AG09319 (cell line): ENCODE data around the gene CNNM1.

Experiments
- DNase-seq: peaks from one replicate; pipeline ENCODE4 v3.0.0-alpha.2; 2010; ENCODE audit warnings: low read depth; ENCODE audit errors: extremely low read depth
- TF ChIP-seq, protein P1 (sequence below): IDR thresholded peaks from 2 replicates; pipeline ENCODE4 v1.5.1; 2011; ENCODE audit warnings: low read depth, mild to moderate bottlenecking, inconsistent platforms, low read length, moderate library complexity

CNNM1 gene

DNA sequence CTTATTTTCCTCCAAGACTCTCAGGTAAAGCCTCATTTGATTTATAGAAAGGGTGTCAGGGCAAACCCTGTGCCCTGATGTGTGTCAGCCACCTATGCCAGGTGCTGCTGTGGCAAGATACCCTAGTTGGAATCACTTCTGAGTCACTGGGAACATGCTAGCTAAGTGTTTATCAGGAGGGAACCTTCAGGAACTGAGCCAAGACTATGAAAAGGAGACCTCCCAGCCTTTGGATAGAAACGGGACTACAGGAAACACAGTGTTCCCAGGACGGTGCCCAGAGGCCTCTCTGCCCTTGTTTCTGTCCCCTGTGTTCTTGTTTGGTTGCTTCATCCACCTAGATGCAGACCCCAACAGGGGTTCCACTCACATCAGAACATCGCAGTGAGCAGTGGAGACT, 28.5 kb downstream of the CNNM1 start:
- DNase-seq: no peak
- TF ChIP-seq, protein P1, sequence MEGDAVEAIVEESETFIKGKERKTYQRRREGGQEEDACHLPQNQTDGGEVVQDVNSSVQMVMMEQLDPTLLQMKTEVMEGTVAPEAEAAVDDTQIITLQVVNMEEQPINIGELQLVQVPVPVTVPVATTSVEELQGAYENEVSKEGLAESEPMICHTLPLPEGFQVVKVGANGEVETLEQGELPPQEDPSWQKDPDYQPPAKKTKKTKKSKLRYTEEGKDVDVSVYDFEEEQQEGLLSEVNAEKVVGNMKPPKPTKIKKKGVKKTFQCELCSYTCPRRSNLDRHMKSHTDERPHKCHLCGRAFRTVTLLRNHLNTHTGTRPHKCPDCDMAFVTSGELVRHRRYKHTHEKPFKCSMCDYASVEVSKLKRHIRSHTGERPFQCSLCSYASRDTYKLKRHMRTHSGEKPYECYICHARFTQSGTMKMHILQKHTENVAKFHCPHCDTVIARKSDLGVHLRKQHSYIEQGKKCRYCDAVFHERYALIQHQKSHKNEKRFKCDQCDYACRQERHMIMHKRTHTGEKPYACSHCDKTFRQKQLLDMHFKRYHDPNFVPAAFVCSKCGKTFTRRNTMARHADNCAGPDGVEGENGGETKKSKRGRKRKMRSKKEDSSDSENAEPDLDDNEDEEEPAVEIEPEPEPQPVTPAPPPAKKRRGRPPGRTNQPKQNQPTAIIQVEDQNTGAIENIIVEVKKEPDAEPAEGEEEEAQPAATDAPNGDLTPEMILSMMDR: no peak

GRCh38 chr10:99358101-99358500, 28.9 kb downstream of the CNNM1 start:
- no peak for DNase-seq
- TF ChIP-seq, protein P1: no peak

- no peak for DNase-seq
- TF ChIP-seq, protein P1: no peak
These were observed 31.8 kb downstream of the CNNM1 start for GRCh38 chr10:99360934-99361333.

DNA sequence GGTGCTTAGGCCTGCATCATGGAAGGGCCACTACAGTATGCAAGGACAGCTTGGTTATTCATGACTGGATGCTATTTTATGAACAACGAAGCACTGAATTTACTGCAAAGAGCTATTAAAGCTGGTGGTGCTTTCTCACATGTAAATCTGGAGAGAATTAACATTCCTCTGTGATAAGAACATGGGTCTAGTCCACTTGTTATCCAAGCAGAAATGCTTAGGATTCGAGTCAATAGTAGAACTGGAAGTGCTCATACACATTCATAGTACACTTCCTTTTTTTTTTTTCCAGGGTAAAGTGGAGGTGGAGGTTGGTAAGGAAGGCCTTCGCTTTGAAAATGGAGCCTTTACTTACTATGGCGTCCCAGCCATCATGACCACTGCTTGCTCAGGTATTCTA, 35.0 kb downstream of the CNNM1 start:
- DNase-seq: peak; percentile 54
- TF ChIP-seq, protein P1: no peak

DNA sequence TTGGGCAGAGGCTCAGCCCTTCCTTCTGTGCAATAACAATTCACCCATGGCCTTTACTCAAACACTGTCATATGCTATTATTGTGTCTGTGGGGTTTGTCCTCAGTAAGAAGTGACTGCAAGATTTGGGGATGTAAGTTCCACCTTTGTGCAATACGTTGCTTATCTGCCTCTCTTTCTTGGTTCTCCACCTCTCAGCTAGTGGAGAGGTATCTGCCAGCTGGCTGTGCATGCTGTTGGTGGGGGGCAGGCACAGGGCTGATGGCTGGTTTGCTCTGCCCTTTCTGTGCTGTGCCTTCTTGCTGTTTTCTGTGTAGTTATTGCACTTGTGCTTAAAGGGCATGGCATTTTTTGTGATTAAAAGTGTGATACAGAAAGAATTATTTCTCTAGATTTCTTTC, 36.2 kb downstream of the CNNM1 start:
- TF ChIP-seq, protein P1: no peak
- no peak for DNase-seq

DNA sequence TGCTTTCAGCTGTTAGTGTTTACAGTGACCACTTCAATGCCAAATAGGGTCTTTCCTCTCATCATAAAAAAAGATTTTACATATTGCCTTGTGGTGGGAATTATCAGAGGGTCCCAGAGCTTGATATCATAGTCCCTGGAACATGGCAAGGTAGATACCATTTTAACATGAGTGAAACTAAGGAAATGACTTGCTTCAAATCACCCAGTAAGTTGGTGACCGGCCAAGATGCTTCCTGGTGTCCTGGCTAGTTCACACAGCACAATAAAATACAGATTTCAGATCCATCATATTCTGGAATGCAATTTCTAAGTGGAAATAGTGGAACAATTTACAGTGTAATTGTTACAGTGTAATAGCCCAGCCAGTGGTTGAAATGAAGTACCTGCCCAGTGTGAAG, 36.6 kb downstream of the CNNM1 start:
- TF ChIP-seq, protein P1: no peak
- DNase-seq: no peak

DNA sequence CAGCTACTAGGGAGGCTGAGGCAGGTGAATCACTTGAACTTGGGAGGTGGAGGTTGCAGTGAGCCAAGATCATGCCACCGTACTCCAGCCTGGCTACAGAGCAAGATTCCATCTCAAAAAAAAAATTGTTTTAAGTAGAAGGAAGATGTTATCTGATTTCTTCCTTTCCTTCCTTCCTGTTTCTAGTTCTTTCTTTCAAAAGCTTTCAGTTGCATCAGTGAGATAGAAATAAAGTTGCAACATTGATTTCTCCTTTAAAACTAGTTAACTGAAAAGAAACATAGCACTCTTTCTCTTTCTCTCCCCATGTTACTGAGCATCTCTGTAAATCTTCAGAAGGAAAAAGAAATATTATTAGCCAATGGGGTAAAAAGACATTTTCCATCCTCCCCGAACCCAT, 37.5 kb downstream of the CNNM1 start:
- DNase-seq: no peak
- TF ChIP-seq, protein P1: no peak
